OCI-LY3 (cell line): ENCODE measurements around the gene SIN3B.

Experiments used
- CTCF ChIP-seq: fragments of 200-600, 300-600 bp; sonication (generic); IDR thresholded peaks from 2 replicates; pipeline ENCODE4 v1.5.1; 2014; ENCODE audit warnings: antibody characterized with exemption, low read length, low read depth
- EZH2phosphoT487 ChIP-seq: fragments of 200-600 bp; shearing (Covaris generic); IDR thresholded peaks from 2 replicates; pipeline ENCODE4 v1.6.1; 2018; ENCODE audit warnings: antibody characterized with exemption, mixed run types, low read depth

GRCh38 chr19:16896146-16897028 lies 67.2 kb downstream of the SIN3B start:
- TF ChIP-seq CTCF = no peak
- no peak for TF ChIP-seq EZH2phosphoT487
